IPS DF 6.9 (cell line): ENCODE measurements around the gene GNB2.
"Not testable (repeated sequence)": the region's sequence is repeated elsewhere in the genome, so short reads cannot be mapped to it uniquely, and the experiment has no call there.

ENCODE experiments used
- DNase-seq: peaks from one replicate; pipeline ENCODE4 v3.0.0-alpha.2; 2013; ENCODE audit warnings: low read depth, low spot score
- H3K27ac ChIP-seq: one replicate; pipeline ENCODE4 v1.5.1; 2013; ENCODE audit warnings: low read length, control low read depth
- H3K27me3 ChIP-seq: 2 replicates; pipeline ENCODE4 v1.6.1; 2013; ENCODE audit warnings: mild to moderate bottlenecking, low read length; ENCODE audit not compliant: control insufficient read depth, insufficient read depth
- H3K36me3 ChIP-seq: 2 replicates; pipeline ENCODE4 v1.6.1; 2013; ENCODE audit warnings: low read length; ENCODE audit not compliant: control insufficient read depth, insufficient read depth
- H3K4me1 ChIP-seq: 2 replicates; pipeline ENCODE4 v1.6.1; 2013; ENCODE audit warnings: low read length; ENCODE audit not compliant: control insufficient read depth, insufficient read depth
- H3K4me3 ChIP-seq: 2 replicates; pipeline ENCODE4 v1.5.1; 2013; ENCODE audit warnings: mild to moderate bottlenecking, low read length
- H3K9me3 ChIP-seq: 2 replicates; pipeline ENCODE4 v1.6.1; 2013; ENCODE audit warnings: low read length, inconsistent platforms; ENCODE audit not compliant: control insufficient read depth, insufficient read depth
- WGBS: extraction: QIAGEN DNeasy Blood & Tissue Kit; methylation state at CpG from one replicate; pipeline ENCODE4 v1.1.7; 2013; ENCODE audit warnings: mixed read lengths, missing lambda C conversion rate; ENCODE audit not compliant: insufficient read length, insufficient coverage; 5-methylcytosine and 5-hydroxymethylcytosine counted together

The GNB2 gene

DNA sequence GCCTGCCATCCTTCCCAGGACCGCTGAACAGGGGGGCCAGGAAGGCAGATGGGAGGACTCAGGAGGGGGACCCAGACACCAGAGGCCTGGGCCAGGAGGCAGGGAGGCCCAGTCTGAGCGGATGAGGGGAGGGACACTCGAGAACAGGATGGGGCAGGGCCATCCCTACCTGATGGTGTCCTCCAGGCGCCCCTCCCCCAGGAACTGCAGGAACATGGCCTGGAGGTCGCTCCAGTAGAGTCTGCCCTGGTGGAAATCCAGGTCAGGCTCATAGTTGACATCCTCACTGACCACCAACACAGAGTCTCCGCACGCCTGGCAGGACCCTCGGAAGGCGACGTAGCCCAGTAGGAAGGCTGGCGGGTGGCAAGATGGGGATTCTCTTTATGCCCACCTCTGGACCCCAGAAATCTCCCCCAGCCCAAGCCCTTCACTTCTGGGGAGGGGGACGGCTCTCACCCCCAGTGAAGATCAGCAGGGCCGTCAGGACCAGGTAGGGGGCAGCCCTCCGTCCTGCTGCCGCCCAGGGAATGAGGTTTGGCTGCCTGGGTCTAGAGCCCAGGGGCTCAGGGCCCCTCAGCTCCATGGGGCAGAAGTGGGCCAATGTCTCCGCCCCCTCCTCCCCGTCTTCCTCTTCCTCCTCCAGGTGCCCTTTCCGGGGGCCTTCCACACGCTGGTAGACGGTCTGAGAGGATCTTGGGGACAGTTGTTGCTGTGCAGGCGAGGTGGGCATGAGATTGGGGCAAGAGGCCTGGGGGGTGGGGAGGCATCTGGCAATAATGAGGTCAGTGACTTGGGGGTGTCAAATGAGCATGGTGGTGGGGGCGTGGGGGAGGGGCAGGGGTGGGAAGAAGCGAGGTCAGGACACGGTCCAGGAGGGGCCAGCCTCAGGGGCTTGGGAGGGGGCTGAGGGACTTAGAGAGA, 32.8 kb upstream of the GNB2 start:
- H3K27ac ChIP-seq = no peak overlapping the region
- no CpG with 5 or more reads among the region's 24 CpGs for WGBS
- peaks cover 5% of the 10 kb centered on the region for H3K4me1 ChIP-seq
- H3K36me3 ChIP-seq = no peaks in the 10 kb centered on the region
- DNase-seq = no peak
- H3K27me3 ChIP-seq = no peaks in the 10 kb centered on the region
- H3K9me3 ChIP-seq = no peaks in the 10 kb centered on the region
- H3K4me3 ChIP-seq = no peak overlapping the region

DNA sequence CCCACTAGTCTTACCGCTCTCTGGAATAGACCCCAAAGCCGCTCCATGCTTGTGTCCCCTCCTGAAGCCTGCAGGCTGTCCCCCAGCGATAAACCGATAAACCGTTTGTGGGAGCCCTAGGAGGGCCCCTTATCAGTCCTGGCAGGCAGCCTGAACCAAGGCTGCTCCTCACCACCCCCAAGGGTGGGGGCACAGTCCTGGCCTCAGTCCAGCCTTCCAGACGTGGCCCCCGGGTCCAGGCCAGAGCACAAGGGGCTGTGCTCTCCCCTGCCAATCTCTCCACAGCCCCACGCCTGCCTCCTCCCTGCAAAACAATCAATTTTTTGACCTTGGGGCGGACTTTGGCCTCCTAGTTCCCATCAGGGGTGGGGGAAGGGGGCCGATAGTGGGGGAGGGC, 32.1 kb upstream of the GNB2 start, which contains the start of gene TFR2:
Gene TFR2, minus strand, starts transcription at position 90 of the 397 bp plus-strand sequence. Its CDS starts 43 bp downstream, at position 47.
- no CpG with 5 or more reads among the region's 10 CpGs for WGBS
- Histone ChIP-seq H3K27ac (no peak within 1 kb of the TSS), H3K4me1 (peaks cover 5% of the 10 kb centered on the region), H3K9me3 (no peaks in the 10 kb centered on the region), H3K4me3 (no peak within 1 kb of the TSS), H3K36me3 (no peaks in the 10 kb centered on the region), H3K27me3 (no peaks in the 10 kb centered on the region)
- no peak for DNase-seq

DNA sequence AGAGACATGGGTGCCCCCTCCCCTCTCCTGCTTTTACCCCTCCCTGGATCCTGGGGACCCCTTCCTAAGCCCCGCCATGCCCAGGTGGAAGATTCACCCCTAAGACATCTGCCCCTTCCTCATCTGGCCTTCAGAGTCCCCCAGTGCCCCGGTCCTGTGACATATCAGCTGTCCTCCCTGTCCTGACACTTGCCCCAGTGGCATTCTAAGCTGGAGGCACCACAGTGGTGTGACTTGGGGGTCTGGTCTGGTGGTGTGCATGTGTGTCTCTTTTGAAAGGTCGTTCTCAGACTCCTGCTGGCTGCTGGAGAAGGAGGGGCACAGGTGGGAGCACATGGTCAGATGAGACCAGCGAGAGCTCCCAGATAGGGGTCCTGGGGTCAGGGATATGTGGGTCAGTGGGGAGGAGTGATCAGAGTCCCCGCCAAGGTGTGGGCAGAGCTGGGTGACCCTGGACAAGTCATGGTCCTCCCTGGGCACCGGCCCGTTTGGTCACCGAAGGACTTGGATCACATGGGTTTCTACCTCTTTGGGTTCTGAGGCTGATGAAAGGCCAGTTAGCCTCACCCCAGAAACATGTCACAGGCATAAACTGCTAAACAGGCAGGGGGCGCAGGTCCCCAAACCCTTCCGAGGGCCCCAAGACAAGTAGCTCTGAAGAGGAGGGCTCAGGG, 31.5 kb upstream of the GNB2 start:
- WGBS = no CpG with 5 or more reads among the region's 10 CpGs
- Histone ChIP-seq H3K27me3 (no peaks in the 10 kb centered on the region), H3K36me3 (no peaks in the 10 kb centered on the region), H3K4me3 (no peak overlapping the region), H3K4me1 (peaks cover 5% of the 10 kb centered on the region), H3K9me3 (no peaks in the 10 kb centered on the region), H3K27ac (no peak overlapping the region)
- no peak for DNase-seq

DNA sequence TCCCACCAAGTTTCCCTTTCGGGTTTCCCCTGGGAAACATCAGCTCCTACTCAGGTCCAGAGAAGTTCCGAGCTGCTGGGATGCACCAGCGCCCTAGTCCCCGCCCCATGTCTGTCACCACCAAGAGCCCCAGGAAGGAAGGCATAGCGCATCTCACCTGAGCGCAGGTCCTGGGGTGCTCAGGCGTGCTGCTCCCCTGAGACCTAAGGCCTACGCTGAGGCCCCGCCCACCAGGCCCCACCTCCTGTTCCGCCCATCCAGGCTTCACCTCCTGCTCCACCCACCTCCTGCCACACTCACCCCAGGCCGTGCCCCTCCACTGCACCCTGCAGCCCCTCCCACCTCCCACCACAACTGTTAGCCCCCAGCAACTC, 31.0 kb upstream of the GNB2 start:
- WGBS = no CpG with 5 or more reads among the region's 11 CpGs
- Histone ChIP-seq H3K4me1 (peaks cover 7% of the 10 kb centered on the region), H3K27ac (no peak overlapping the region), H3K27me3 (no peaks in the 10 kb centered on the region), H3K36me3 (no peaks in the 10 kb centered on the region), H3K4me3 (no peak overlapping the region), H3K9me3 (no peaks in the 10 kb centered on the region)
- DNase-seq = no peak

DNA sequence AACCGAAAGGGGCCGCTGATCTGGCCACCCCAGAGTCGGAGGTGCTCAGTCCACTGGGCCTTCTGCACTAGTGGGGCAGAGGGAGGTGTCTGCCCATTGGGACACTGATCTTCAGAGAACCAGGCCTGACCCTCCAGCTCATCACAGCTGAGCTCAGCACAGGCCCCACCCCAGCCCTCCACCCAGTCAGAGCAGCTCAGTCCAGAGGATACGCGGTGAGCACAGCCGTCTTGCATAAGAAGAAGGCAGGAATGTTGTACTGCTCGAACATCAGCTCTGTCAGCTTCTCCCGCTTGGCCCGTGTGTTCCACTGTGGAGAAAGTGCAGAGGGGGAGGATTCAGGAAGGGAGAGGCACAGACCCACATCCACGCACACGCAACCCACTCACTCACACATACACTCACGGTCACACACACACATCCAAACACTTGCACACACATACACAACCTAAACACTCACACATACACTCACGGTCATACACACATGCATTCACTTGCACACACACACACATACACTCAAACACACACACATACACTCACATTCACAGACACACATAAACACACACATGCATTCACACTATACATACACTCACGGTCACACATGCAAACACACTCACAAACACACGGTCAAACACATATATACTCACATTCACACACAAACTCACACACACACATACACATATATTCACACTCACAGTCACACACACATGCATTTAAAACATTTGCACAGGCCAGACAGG, 23.5 kb upstream of the GNB2 start:
- Histone ChIP-seq H3K4me3 (no peak overlapping the region), H3K27me3 (peaks cover 4% of the 10 kb centered on the region; the same call in 1 of the 2 replicates), H3K36me3 (no peaks in the 10 kb centered on the region), H3K9me3 (no peaks in the 10 kb centered on the region), H3K4me1 (0 out of 2 replicates have a peak, but pooled peaks cover 3% of the 10 kb centered on the region), H3K27ac (no peak overlapping the region)
- DNase-seq = no peak
- WGBS = 100% methylated on average over 4 of the region's 15 CpGs

DNA sequence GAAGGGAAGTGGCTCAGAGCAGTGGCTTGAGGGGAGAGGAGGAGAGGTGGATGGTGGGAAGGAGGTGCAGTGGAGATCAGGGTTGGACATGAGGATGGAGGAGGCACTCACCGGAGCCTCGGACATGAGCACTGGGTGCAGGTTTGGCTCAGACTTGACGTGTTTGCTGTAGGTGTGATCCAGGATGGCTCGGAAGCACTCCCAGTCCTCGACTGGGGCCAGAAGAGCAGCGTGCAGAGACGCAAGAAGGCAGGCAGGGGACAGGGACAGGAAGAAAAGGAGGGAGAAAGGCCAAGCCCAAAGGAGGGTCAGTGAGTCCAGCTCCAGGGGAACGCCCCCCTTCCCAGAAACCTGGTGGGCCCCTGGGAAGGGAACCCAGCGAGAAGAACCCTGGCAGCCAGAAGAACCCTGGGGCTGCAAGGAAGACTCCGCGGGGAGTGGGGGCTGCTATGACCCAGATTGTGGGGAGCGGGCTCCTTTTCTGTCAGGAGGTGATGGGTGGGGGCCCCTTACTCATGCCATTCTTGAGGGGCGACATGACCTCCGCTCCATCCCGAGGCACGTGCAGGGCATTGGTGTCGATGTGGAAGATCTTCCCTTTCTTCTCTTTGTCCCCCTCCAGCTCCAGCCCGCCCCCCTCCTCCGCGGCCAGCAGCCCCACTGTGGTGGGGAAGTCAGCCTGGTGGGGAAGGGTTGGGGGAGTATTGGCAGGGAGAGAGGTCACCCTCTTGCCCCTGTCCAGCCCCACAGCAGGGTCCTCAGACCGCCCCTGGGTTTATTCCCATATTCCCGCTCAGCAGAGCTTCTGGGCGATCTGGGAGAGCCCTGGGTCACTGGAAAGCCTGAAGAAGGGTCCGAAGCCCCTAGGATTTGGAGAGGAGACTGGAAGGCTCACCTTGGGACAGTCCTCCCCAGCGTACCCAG, 18.4 kb upstream of the GNB2 start:
- H3K4me3 ChIP-seq = no peak overlapping the region; the same call in 1 of the 2 replicates
- H3K36me3 ChIP-seq = no peaks in the 10 kb centered on the region
- WGBS = no CpG with 5 or more reads among the region's 25 CpGs

DNA sequence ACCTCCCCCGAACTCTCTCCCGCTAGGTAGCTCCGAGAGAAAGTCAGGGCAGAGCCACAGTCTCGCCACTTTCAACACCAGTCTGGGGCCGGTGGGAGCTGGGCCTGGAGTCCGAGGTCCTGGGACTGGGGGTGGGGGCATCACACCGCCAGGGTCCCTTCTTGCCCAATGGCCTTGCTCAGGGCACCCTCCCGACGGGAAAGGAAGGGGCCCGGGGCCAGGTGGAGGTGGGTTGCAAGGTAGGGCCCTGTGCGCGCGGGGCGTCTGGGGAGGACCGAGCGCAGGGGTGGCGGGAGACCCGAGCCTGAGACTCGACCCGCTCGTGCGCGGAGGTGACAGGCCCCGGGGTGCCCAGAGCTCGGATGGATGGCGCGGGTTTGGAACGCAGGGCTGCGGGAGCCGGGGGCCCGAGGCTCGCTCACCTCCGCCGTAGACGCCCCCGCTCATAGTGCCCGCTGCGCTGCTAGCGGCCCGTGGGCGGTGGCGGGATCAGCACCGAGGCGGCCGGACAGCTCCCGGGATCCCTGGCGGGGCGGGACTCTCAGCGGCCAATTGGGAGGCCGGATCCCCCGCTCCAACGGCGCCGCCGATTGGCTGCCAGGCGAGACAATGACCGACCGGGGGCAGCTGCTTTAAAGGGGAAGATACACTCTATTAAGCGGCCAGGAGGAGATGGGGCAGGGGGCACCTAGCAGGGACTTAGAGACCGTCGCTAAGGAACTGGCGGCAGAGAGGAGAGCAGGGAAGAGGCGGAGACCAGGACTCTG, 17.4 kb upstream of the GNB2 start, which contains the start of gene ACTL6B:
Gene ACTL6B, minus strand, starts transcription at position 541 of the 767 bp plus-strand sequence. Its CDS starts 94 bp downstream, at position 447.
- no peaks in the 10 kb centered on the region for H3K9me3 ChIP-seq
- H3K36me3 ChIP-seq = no peaks in the 10 kb centered on the region
- WGBS = no CpG with 5 or more reads among the region's 63 CpGs
- peaks cover 13% of the 10 kb centered on the region; the same call in 1 of the 2 replicates for H3K27me3 ChIP-seq
- no peak within 1 kb of the TSS for H3K27ac ChIP-seq
- no peaks in the 10 kb centered on the region; the same call in 1 of the 2 replicates for H3K4me1 ChIP-seq
- H3K4me3 ChIP-seq = peak within 1 kb of the TSS; percentile 25; the same call in 1 of the 2 replicates
- DNase-seq = no peak

More for the DNA sequence above, 18.4 kb upstream of the GNB2 start:
- Histone ChIP-seq H3K27me3 (peaks cover 13% of the 10 kb centered on the region; the same call in 1 of the 2 replicates), H3K27ac (no peak overlapping the region), H3K9me3 (no peaks in the 10 kb centered on the region), H3K4me1 (no peaks in the 10 kb centered on the region; the same call in 1 of the 2 replicates)
- DNase-seq = no peak

DNA sequence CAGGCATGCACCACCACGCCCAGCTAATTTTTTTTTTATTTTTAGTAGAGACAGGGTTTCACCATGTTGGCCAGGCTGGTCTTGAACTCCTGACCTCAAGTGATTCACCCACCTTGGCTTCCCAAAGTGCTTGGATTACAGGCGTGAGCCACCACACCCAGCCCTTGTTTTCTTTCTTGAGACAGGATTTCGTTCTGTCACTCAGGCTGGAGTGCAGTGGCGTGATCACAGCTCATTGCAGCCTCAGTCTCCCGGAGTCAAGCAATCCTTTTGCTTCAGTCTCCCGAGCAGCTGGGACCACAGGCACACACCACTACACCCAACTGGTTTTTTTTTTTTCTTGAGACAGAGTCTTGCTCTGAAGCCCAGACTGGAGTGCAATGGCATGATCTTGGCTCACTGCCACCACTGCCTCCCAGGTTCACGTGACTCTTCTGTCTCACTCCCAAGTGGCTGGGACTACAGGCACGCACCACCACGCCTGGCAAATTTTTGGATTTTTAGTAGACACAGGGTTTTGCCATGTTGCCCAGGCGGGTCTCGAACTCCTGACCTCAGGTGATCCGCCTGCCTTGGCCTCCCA, 11.3 kb upstream of the GNB2 start:
- WGBS = no CpG with 5 or more reads among the region's 12 CpGs
- not testable (repeated sequence) for H3K4me1 ChIP-seq, H3K4me3 ChIP-seq, H3K9me3 ChIP-seq, H3K27me3 ChIP-seq, DNase-seq, H3K36me3 ChIP-seq, H3K27ac ChIP-seq
